RWPE1 (cell line): ENCODE measurements around the gene RERE.

Source experiments
- CTCF ChIA-PET: fragments of 350-600 bp; sonication (Branson Sonifier 250); formaldehyde crosslinking; extraction: SDS; loops from one replicate; lab custom pipeline; 2021; lab: Yijun Ruan, JAX
- POLR2A ChIA-PET: fragments of 400-600 bp; formaldehyde crosslinking; extraction: SDS; loops from one replicate; lab custom pipeline; 2020; ENCODE audit warnings: antibody characterized with exemption; ENCODE audit not compliant: low non-redundant PET; lab: Yijun Ruan, JAX
- DNase-seq: peaks from one replicate; pipeline ENCODE4 v3.0.0; 2012; ENCODE audit warnings: low spot score
- H3K27ac ChIP-seq: fragments of 450-650 bp; 2 replicates; pipeline ENCODE4 v1.5.1; 2017
- CTCF ChIP-seq: fragments of 450-650 bp; conservative IDR thresholded peaks from 2 replicates; pipeline ENCODE4 v1.5.1; 2017; ENCODE audit warnings: low read depth, mild to moderate bottlenecking

RERE gene

GRCh38 chr1:8324176-8324810 lies 493.1 kb downstream of the RERE start:
- CTCF ChIA-PET: interaction anchor here (0.5 to 1.3 kb wide), 2 partner anchors 10 to 388 kb away, joined by 3 to 5 read pairs; no protein-coding TSS in a partner anchor
- DNase-seq: no peak
- H3K27ac ChIP-seq: no peak overlapping the region
- no peak for TF ChIP-seq CTCF
- POLR2A ChIA-PET: no interaction called here

- POLR2A ChIA-PET: no interaction called here
Measured at GRCh38 chr1:8323706-8324105, 493.7 kb downstream of the RERE start.

GRCh38 chr1:8321612-8322011 lies 495.8 kb downstream of the RERE start:
- ChIA-PET POLR2A (no interaction called here), CTCF (no interaction called here)
- no peak for TF ChIP-seq CTCF
- no peak for DNase-seq
- H3K27ac ChIP-seq: no peak overlapping the region

More at GRCh38 chr1:8323706-8324105, 493.7 kb downstream of the RERE start:
- H3K27ac ChIP-seq: no peak overlapping the region
- no peak for TF ChIP-seq CTCF
- no peak for DNase-seq
- CTCF ChIA-PET: interaction anchor here (1.3 kb wide), 1 partner anchor 9 kb away, joined by 5 read pairs; no protein-coding TSS in a partner anchor

- H3K27ac ChIP-seq: no peak overlapping the region
- CTCF ChIA-PET: interaction anchor here (1.2 kb wide), 1 partner anchor 343 kb away, joined by 4 read pairs; no protein-coding TSS in a partner anchor
- no peak for DNase-seq
Measured at GRCh38 chr1:8318436-8318835, 499.0 kb downstream of the RERE start.

GRCh38 chr1:8317647-8318381 lies 499.6 kb downstream of the RERE start, which contains the start of gene SLC45A1:
TSS of gene SLC45A1 (plus strand) at chr1:8318114. CDS start at chr1:8324330, 6,216 bp downstream.
- POLR2A ChIA-PET: no interaction called here
- TF ChIP-seq CTCF: no peak
- no peak within 1 kb of the TSS for H3K27ac ChIP-seq
- DNase-seq: peak; percentile 76
- CTCF ChIA-PET: interaction anchor here (0.7 to 1.2 kb wide), 2 partner anchors 306 to 343 kb away, joined by 4 read pairs; no protein-coding TSS in a partner anchor

More at GRCh38 chr1:8318436-8318835, 499.0 kb downstream of the RERE start:
- no peak for TF ChIP-seq CTCF
- POLR2A ChIA-PET: no interaction called here
